Panc1 (cell line): ENCODE results near the gene ZBTB34.

Source experiments
- POLR2AphosphoS5 ChIP-seq: IDR thresholded peaks from 2 replicates; pipeline ENCODE4 v1.6.1; 2012; ENCODE audit warnings: mild to moderate bottlenecking, low read depth, low read length, moderate library complexity
- SIN3A ChIP-seq: IDR thresholded peaks from 2 replicates; pipeline ENCODE4 v1.6.1; 2012; ENCODE audit warnings: low read depth, mild to moderate bottlenecking, low read length, moderate library complexity, borderline replicate concordance; ENCODE audit not compliant: insufficient read depth
- TF ChIP-seq, protein P1 (sequence below): fragments of 450-650 bp; IDR thresholded peaks from 2 replicates; pipeline ENCODE4 v1.5.1; 2017; ENCODE audit warnings: mild to moderate bottlenecking
- TF ChIP-seq, protein P2 (sequence below), 2 experiments: IDR thresholded peaks; 2 replicates each; pipeline ENCODE4 v1.6.1; 2011 to 2012; ENCODE audit warnings: low read depth in 2 of 2, control low read depth in 1 of 2, low read length in 1 of 2, mild to moderate bottlenecking in 1 of 2, moderate library complexity in 1 of 2; ENCODE audit not compliant: insufficient read depth in 1 of 2

DNA sequence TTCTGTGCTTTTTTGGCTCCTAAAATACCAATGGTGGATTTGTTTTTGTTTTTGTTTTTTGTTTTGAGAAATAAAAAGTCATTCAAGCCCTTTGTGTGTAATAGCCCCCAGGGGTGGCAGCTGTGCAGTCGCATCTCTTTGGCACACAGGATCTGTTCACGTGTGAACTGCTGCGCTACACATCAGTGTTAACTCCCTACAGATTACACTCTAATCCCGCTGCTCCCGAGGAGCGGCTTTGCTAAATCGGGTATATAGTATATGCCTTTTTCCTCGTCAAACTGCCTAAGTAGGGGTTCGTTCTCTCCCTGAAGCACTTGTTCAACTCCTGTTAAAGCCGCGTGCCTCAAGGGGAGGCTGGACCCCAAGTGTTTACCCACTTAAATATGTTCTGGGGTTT, 22.3 kb downstream of the ZBTB34 start:
- TF ChIP-seq, protein P1, sequence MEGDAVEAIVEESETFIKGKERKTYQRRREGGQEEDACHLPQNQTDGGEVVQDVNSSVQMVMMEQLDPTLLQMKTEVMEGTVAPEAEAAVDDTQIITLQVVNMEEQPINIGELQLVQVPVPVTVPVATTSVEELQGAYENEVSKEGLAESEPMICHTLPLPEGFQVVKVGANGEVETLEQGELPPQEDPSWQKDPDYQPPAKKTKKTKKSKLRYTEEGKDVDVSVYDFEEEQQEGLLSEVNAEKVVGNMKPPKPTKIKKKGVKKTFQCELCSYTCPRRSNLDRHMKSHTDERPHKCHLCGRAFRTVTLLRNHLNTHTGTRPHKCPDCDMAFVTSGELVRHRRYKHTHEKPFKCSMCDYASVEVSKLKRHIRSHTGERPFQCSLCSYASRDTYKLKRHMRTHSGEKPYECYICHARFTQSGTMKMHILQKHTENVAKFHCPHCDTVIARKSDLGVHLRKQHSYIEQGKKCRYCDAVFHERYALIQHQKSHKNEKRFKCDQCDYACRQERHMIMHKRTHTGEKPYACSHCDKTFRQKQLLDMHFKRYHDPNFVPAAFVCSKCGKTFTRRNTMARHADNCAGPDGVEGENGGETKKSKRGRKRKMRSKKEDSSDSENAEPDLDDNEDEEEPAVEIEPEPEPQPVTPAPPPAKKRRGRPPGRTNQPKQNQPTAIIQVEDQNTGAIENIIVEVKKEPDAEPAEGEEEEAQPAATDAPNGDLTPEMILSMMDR = no peak
- TF ChIP-seq SIN3A = no peak
- no peak for TF ChIP-seq POLR2AphosphoS5
- TF ChIP-seq, protein P2, sequence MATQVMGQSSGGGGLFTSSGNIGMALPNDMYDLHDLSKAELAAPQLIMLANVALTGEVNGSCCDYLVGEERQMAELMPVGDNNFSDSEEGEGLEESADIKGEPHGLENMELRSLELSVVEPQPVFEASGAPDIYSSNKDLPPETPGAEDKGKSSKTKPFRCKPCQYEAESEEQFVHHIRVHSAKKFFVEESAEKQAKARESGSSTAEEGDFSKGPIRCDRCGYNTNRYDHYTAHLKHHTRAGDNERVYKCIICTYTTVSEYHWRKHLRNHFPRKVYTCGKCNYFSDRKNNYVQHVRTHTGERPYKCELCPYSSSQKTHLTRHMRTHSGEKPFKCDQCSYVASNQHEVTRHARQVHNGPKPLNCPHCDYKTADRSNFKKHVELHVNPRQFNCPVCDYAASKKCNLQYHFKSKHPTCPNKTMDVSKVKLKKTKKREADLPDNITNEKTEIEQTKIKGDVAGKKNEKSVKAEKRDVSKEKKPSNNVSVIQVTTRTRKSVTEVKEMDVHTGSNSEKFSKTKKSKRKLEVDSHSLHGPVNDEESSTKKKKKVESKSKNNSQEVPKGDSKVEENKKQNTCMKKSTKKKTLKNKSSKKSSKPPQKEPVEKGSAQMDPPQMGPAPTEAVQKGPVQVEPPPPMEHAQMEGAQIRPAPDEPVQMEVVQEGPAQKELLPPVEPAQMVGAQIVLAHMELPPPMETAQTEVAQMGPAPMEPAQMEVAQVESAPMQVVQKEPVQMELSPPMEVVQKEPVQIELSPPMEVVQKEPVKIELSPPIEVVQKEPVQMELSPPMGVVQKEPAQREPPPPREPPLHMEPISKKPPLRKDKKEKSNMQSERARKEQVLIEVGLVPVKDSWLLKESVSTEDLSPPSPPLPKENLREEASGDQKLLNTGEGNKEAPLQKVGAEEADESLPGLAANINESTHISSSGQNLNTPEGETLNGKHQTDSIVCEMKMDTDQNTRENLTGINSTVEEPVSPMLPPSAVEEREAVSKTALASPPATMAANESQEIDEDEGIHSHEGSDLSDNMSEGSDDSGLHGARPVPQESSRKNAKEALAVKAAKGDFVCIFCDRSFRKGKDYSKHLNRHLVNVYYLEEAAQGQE (IDR thresholded peaks at IDR 0.05; ENCODE audit: insufficient read depth in 1 of 2, low read depth in 2 of 2, low read length in 1 of 2) = no peak
